ENCODE results near the gene SCIN.
"Not testable (repeated sequence)": the region's sequence is repeated elsewhere in the genome, so short reads cannot be mapped to it uniquely, and the experiment has no call there.

DNA sequence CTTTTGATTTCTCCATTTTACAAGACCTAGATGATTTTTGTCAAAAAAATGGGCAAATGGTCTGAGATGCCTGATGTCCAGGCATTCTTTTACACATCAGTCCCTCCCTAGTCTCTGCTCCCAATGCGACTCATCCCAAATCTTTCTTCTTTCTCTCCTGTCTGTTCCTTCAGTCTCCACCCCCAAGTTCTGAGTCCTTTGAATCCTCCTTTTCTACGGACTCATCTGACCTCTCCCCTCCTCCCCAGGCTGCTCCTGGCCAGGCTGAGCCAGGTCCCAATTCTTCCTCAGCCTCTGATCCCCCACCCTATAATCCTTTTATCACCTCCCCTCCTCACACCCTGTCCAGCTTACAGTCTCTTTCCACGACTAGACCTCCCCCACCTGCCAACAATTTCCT, 90.5 kb downstream of the SCIN start:
- TF ChIP-seq, protein P1, sequence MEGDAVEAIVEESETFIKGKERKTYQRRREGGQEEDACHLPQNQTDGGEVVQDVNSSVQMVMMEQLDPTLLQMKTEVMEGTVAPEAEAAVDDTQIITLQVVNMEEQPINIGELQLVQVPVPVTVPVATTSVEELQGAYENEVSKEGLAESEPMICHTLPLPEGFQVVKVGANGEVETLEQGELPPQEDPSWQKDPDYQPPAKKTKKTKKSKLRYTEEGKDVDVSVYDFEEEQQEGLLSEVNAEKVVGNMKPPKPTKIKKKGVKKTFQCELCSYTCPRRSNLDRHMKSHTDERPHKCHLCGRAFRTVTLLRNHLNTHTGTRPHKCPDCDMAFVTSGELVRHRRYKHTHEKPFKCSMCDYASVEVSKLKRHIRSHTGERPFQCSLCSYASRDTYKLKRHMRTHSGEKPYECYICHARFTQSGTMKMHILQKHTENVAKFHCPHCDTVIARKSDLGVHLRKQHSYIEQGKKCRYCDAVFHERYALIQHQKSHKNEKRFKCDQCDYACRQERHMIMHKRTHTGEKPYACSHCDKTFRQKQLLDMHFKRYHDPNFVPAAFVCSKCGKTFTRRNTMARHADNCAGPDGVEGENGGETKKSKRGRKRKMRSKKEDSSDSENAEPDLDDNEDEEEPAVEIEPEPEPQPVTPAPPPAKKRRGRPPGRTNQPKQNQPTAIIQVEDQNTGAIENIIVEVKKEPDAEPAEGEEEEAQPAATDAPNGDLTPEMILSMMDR (IDR thresholded peaks at IDR 0.05; ENCODE audit: borderline replicate concordance, extremely low read depth, low read length, poor library complexity, severe bottlenecking): not testable (repeated sequence)
- not testable (repeated sequence) for TF ChIP-seq EZH2 (IDR thresholded peaks at IDR 0.05; ENCODE audit: borderline replicate concordance, low read depth, low read length, severe bottlenecking)

Data from DND-41 (cell line).